GM10266 (cell line): ENCODE measurements around the gene C9orf50.

Source experiments
- DNase-seq: peaks from one replicate; pipeline ENCODE4 v3.0.0; 2012; ENCODE audit errors: extremely low spot score
- TF ChIP-seq, protein P1 (sequence below): IDR thresholded peaks from 2 replicates; pipeline ENCODE4 v1.5.1; 2012; ENCODE audit warnings: mild to moderate bottlenecking, low read depth; ENCODE audit not compliant: control insufficient read depth, insufficient read depth; ENCODE audit errors: missing control alignments

Gene C9orf50

GRCh38 chr9:129641750-129642585 lies 21.1 kb upstream of the C9orf50 start, which contains the start of gene ASB6:
TSS of gene ASB6 (minus strand) at chr9:129642151. CDS start at chr9:129641999, 152 bp downstream.
- DNase-seq: peak; percentile 100
- TF ChIP-seq, protein P1, sequence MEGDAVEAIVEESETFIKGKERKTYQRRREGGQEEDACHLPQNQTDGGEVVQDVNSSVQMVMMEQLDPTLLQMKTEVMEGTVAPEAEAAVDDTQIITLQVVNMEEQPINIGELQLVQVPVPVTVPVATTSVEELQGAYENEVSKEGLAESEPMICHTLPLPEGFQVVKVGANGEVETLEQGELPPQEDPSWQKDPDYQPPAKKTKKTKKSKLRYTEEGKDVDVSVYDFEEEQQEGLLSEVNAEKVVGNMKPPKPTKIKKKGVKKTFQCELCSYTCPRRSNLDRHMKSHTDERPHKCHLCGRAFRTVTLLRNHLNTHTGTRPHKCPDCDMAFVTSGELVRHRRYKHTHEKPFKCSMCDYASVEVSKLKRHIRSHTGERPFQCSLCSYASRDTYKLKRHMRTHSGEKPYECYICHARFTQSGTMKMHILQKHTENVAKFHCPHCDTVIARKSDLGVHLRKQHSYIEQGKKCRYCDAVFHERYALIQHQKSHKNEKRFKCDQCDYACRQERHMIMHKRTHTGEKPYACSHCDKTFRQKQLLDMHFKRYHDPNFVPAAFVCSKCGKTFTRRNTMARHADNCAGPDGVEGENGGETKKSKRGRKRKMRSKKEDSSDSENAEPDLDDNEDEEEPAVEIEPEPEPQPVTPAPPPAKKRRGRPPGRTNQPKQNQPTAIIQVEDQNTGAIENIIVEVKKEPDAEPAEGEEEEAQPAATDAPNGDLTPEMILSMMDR: peak; percentile 85

- TF ChIP-seq, protein P1: no peak
- DNase-seq: peak; percentile 40
Measured at GRCh38 chr9:129640871-129641749, 20.2 kb upstream of the C9orf50 start.

DNA sequence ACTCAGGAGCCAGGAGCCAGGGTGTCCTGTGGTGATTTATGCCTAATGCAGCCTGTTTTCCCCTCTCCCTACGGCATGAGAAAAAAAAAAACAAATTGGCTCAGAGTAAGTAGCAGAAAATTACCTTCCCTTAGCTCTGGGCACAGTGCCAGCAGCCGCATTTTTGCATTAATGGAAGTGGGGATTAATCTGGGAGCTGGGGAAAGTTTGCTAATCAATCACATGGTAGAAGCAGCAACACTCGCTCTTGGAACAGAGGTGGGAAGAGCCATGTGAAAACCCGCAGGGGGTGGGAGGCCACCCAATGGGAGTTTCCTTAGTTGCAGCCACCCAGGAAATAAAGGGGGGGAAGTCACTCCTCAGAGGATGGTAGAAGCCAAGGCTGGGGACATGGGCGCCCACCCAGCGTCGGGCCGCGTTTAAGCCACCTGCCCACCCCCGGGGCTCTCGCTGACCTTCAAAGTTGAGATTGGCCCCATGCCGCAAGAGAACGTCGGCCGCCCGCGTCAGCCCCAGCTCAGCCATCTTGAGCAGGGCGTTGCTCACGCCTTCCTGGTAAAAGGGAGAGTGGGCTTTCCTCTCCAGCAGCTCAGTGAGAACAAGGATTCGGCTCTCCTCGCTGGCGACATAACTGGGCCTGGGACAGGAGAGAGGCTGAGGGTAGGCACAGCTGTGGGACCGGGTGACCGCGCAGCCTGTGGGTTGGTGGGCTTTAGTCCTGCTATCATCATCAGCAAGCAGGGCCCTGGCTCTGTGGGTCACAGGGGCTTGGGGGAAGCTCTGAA lies 19.4 kb upstream of the C9orf50 start:
- no peak for DNase-seq

GRCh38 chr9:129639756-129640085 lies 18.8 kb upstream of the C9orf50 start:
- no peak for DNase-seq
- TF ChIP-seq, protein P1: no peak

More for the DNA sequence above, 19.4 kb upstream of the C9orf50 start:
- TF ChIP-seq, protein P1: no peak

DNA sequence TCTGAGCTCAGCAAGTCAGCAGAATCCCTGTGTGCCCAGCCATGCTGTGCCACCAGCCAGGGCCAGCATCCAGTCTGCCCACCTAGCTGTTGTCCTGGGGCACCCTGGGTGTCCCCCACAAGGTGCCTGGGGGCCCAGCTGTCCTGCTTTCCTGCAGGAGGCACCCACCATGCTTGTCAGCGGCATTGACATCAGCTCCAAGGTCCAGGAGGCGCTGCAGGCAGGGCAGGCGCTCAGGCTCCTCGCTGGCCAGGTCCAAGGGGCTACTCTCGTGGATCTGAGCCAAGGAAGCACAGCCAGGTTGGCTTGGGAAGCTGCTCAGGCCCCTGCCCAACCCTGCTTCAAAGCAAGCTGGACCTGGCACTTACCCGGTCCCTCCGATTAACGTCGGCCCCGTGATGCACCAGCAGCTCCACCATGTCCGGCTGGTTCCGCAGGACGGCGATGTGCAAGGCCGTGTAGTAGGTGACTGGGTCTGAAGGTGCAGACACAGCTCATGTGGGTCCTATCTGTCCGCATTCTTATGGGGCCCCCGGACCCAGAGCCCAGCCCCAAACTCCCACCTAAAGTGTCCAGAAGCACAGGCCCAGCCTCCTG lies 18.2 kb upstream of the C9orf50 start:
- TF ChIP-seq, protein P1: no peak
- no peak for DNase-seq

DNA sequence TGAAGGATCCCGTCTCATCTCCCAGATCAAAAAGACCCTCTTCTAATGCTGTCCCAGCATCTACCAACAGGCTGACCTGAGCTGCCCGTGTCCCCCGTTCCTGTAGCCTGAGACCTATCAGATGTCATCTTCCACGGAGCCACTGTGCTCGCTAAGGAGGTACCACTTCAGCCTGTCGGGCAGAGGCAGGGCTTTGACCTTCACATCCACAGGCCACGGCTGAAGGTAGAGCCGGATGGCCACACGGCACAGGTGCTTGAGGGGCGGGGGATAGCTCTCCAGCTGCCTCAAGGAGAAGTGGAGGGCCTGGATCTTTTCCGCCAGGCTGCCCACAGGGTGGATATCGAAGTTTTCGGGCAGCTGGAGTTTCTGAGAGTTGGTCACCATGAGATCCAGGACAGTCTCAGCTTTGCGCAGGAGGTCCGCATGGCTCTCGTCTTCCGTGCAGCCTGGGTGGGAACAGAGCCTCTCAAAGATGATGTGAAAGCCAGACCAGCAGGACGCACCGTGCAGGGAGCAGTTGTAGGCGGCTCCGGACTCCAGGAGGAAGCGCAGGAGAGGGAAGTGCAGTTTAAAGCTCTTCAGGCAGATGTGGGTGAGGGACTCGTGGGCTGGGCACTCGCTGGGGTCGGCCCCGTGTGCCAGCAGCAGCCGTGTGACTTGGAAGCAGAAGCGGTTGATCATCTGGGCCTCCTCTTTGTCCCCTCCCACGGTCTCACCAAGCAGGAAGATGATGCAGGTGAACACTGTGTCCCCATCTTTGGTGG lies 17.0 kb upstream of the C9orf50 start:
- TF ChIP-seq, protein P1: no peak
- DNase-seq: no peak
